Keratinocyte (primary cell): Measurements from ENCODE around the gene ERAS. TPM values are rescaled to one million over a fixed set of nuclear protein-coding genes. Genes with fewer than 3 reads are reported as not detected.

Experiments used
- DNase-seq: peaks from one replicate; pipeline ENCODE4 v3.0.0-alpha.2; 2011; ENCODE audit warnings: low read depth, missing footprints, low spot score
- FAIRE-seq: peaks from 2 replicates; lab custom pipeline; 2011; peaks lifted over from hg19 to GRCh38; lab: Jason Lieb, UNC
- H2AFZ ChIP-seq: 2 replicates; pipeline ENCODE4 v1.6.0; 2012; ENCODE audit warnings: low read length, control low read depth, inconsistent platforms; ENCODE audit not compliant: control insufficient read depth
- H3K27ac ChIP-seq: 2 replicates; pipeline ENCODE4 v1.5.1; 2011; ENCODE audit warnings: low read length; ENCODE audit not compliant: control insufficient read depth, insufficient read depth
- H3K27me3 ChIP-seq: 3 replicates; pipeline ENCODE4 v1.6.0; 2011; ENCODE audit warnings: low read length; ENCODE audit not compliant: control insufficient read depth, insufficient read depth; ENCODE audit errors: extremely low read depth
- H3K36me3 ChIP-seq, 2 experiments: 2 replicates in 1 of 2; 3 replicates in 1 of 2; pipeline ENCODE4 v1.5.1; 2011; ENCODE audit warnings: low read length in 2 of 2, mild to moderate bottlenecking in 1 of 2; ENCODE audit not compliant: control insufficient read depth in 2 of 2, insufficient read depth in 2 of 2; ENCODE audit errors: extremely low read depth in 1 of 2
- H3K4me1 ChIP-seq: 3 replicates; pipeline ENCODE4 v1.5.1; 2011; ENCODE audit warnings: low read length; ENCODE audit not compliant: control insufficient read depth, insufficient read depth; ENCODE audit errors: extremely low read depth
- H3K4me2 ChIP-seq: 3 replicates; pipeline ENCODE4 v1.6.0; 2011; ENCODE audit warnings: low read depth, low read length; ENCODE audit not compliant: control insufficient read depth, insufficient read depth; ENCODE audit errors: extremely low read depth
- H3K4me3 ChIP-seq, 3 experiments: fragments of 200-600 bp in 1 of 3; sonication (generic) in 1 of 3; 2 replicates in 2 of 3; 3 replicates in 1 of 3; pipeline ENCODE4 v1.5.1; 2011 to 2016; ENCODE audit warnings: low read length in 3 of 3, mild to moderate bottlenecking in 3 of 3, control low read depth in 2 of 3, inconsistent platforms in 1 of 3, low read depth in 1 of 3, mixed read lengths in 1 of 3, mixed run types in 1 of 3, moderate library complexity in 1 of 3; ENCODE audit not compliant: control insufficient read depth in 2 of 3, insufficient read depth in 2 of 3; ENCODE audit errors: extremely low read depth in 1 of 3
- H3K79me2 ChIP-seq: 2 replicates; pipeline ENCODE4 v1.6.0; 2012; ENCODE audit warnings: low read length; ENCODE audit not compliant: control insufficient read depth, insufficient read depth
- H3K9ac ChIP-seq: 3 replicates; pipeline ENCODE4 v1.6.0; 2011; ENCODE audit warnings: low read length; ENCODE audit not compliant: control insufficient read depth, insufficient read depth; ENCODE audit errors: extremely low read depth
- H3K9me1 ChIP-seq: 3 replicates; pipeline ENCODE4 v1.6.0; 2011; ENCODE audit warnings: low read length; ENCODE audit not compliant: control insufficient read depth, insufficient read depth; ENCODE audit errors: extremely low read depth
- H3K9me3 ChIP-seq: 2 replicates; pipeline ENCODE4 v1.5.1; 2012; ENCODE audit warnings: low read depth, low read length; ENCODE audit not compliant: control insufficient read depth
- H4K20me1 ChIP-seq: 3 replicates; pipeline ENCODE4 v1.6.0; 2011; ENCODE audit warnings: low read length; ENCODE audit not compliant: control insufficient read depth, insufficient read depth; ENCODE audit errors: extremely low read depth
- EZH2 ChIP-seq: IDR thresholded peaks from one replicate; pipeline ENCODE4 v1.6.1; 2012; ENCODE audit warnings: inconsistent platforms, mild to moderate bottlenecking, low read length, moderate library complexity
- dilution Hi-C: fragments of 300-500 bp; cut with MboI; formaldehyde crosslinking; loops from one replicate; pipeline ENCODE4 v1.7.0; 2020; ENCODE audit warnings: low sequenced_read_pairs; ENCODE audit not compliant: extremely low pct_ligation_motif_present
- polyA plus RNA-seq, 5 experiments: library from polyadenylated mRNA; depleted of rRNA in 3 of 5; stranded (reverse) in 3 of 5; stranded (forward) in 1 of 5; unstranded in 1 of 5; fragments of >200 nt; gene quantifications; 1 replicate in 1 of 5; 2 replicates in 3 of 5; 3 replicates in 1 of 5; pipeline versions ENCODE4 v1.2.1 to v1.2.3, GENCODE V29; 2011 to 2012; ENCODE audit warnings: missing spikeins in 2 of 5, low read depth in 1 of 5, low replicate concordance in 1 of 5
- TF ChIP-seq, protein P1 (sequence below), 3 experiments: IDR thresholded peaks in 1 of 3; conservative IDR thresholded peaks in 1 of 3; optimal IDR thresholded peaks in 1 of 3; 2 replicates in 2 of 3; 3 replicates in 1 of 3; pipeline versions ENCODE3 to v1.5.1; 2011; ENCODE audit warnings: low read length in 3 of 3, mild to moderate bottlenecking in 3 of 3, moderate library complexity in 2 of 3, control low read depth in 1 of 3, inconsistent platforms in 1 of 3; ENCODE audit not compliant: insufficient read depth in 2 of 3; ENCODE audit errors: extremely low read depth in 1 of 3

Gene ERAS
- polyA plus RNA-seq, 1 donor (not counting 4 experiments of a cell fraction or from before 2014, with no cell fraction given) = not detected

DNA sequence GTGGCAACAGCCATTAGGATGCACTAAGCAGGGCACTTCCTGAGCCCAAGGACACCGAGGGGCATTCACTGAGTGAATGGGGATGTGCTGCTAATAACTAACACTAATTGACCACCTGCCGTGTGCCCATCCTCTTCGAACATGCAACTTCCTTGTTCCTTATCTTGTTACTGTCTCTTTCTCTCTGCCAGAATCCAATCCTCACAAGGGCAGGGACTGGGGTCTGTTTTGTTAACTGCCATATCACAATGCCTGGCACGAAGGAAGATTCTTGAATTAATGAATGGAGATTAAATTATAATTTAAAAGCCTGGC, 1.3 kb downstream of the ERAS start:
- no peak for FAIRE-seq
- dilution Hi-C loops = no loop called here
- H3K9ac ChIP-seq = no peak overlapping the region
- no peak overlapping the region for H3K4me3 ChIP-seq
- H3K27ac ChIP-seq = no peak overlapping the region
- no peaks in the 10 kb centered on the region for H3K36me3 ChIP-seq
- DNase-seq = no peak
- H3K9me3 ChIP-seq = no peaks in the 10 kb centered on the region
- no peak overlapping the region for H3K4me2 ChIP-seq
- no peak overlapping the region for H2AFZ ChIP-seq
- TF ChIP-seq EZH2 = no peak
- TF ChIP-seq, protein P1, sequence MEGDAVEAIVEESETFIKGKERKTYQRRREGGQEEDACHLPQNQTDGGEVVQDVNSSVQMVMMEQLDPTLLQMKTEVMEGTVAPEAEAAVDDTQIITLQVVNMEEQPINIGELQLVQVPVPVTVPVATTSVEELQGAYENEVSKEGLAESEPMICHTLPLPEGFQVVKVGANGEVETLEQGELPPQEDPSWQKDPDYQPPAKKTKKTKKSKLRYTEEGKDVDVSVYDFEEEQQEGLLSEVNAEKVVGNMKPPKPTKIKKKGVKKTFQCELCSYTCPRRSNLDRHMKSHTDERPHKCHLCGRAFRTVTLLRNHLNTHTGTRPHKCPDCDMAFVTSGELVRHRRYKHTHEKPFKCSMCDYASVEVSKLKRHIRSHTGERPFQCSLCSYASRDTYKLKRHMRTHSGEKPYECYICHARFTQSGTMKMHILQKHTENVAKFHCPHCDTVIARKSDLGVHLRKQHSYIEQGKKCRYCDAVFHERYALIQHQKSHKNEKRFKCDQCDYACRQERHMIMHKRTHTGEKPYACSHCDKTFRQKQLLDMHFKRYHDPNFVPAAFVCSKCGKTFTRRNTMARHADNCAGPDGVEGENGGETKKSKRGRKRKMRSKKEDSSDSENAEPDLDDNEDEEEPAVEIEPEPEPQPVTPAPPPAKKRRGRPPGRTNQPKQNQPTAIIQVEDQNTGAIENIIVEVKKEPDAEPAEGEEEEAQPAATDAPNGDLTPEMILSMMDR (optimal IDR thresholded peaks at IDR 0.05 in 1 of 3, IDR thresholded peaks at IDR 0.05 in 1 of 3, conservative IDR thresholded peaks at IDR 0.05 in 1 of 3; ENCODE audit: extremely low read depth in 1 of 3, insufficient read depth in 2 of 3, low read length in 3 of 3) = no peak
- no peaks in the 10 kb centered on the region for H3K79me2 ChIP-seq
- no peaks in the 10 kb centered on the region for H3K9me1 ChIP-seq
- peaks cover 6% of the 10 kb centered on the region for H3K27me3 ChIP-seq
- no peaks in the 10 kb centered on the region for H4K20me1 ChIP-seq
- no peaks in the 10 kb centered on the region for H3K4me1 ChIP-seq

DNA sequence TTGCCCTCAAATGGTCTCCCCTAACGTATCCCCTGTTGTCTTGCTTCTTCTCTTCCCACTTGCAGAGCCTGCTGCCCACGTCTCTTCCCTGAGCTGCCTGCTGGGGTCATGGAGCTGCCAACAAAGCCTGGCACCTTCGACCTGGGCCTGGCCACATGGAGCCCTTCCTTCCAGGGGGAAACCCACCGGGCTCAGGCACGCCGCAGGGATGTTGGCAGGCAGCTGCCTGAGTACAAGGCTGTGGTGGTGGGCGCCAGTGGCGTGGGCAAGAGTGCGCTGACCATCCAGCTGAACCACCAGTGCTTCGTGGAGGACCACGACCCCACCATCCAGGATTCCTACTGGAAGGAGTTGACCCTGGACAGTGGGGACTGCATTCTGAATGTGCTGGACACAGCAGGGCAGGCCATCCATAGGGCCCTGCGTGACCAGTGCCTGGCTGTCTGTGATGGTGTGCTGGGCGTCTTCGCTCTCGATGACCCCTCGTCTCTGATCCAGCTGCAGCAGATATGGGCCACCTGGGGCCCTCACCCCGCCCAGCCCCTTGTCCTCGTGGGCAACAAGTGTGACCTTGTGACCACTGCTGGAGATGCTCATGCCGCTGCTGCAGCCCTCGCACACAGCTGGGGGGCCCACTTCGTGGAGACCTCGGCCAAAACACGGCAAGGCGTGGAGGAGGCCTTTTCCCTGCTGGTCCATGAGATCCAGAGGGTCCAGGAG, 2.9 kb downstream of the ERAS start:
- Histone ChIP-seq H4K20me1 (no peaks in the 10 kb centered on the region), H3K27me3 (peaks cover 6% of the 10 kb centered on the region), H2AFZ (no peak overlapping the region), H3K4me2 (no peak overlapping the region), H3K9ac (no peak overlapping the region), H3K9me3 (no peaks in the 10 kb centered on the region), H3K4me1 (no peaks in the 10 kb centered on the region), H3K36me3 (no peaks in the 10 kb centered on the region), H3K79me2 (no peaks in the 10 kb centered on the region), H3K27ac (no peak overlapping the region), H3K4me3 (no peak overlapping the region), H3K9me1 (no peaks in the 10 kb centered on the region)
- dilution Hi-C loops = no loop called here
- no peak for TF ChIP-seq EZH2
- TF ChIP-seq, protein P1 (optimal IDR thresholded peaks at IDR 0.05 in 1 of 3, IDR thresholded peaks at IDR 0.05 in 1 of 3, conservative IDR thresholded peaks at IDR 0.05 in 1 of 3; ENCODE audit: extremely low read depth in 1 of 3, insufficient read depth in 2 of 3, low read length in 3 of 3) = no peak
- FAIRE-seq = no peak
- no peak for DNase-seq
